ENCODE data around the gene PDLIM3.
"Not testable (repeated sequence)": the region's sequence is repeated elsewhere in the genome, so short reads cannot be mapped to it uniquely, and the experiment has no call there.

PDLIM3 gene

DNA sequence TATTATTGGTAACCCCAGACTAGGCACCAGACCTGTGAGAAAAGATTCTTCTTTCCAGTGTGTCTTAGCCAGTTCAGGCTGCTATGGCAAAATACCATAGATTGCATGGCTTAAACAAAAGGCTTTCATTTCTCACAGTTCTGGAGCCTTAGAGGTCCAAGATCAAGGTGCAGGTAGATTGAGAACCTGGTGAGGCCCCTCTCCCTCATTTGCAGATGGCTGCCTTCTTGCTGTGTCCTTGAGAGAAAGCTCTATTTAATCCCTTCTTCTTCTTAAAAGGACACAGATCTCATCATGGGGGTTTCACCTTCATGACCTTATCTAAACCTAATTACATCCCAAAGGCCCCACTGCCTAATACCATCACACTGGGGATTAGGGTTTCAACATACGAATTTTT, 3.5 kb upstream of the PDLIM3 start:
- Mint-ChIP-seq H3K27ac (no peak overlapping the region), H3K4me3 (no peak overlapping the region), H3K4me1 (peaks cover 5% of the 10 kb centered on the region), H3K36me3 (no peaks in the 10 kb centered on the region), H3K9me3 (no peaks in the 10 kb centered on the region)
- ATAC-seq (no peak), DNase-seq (ENCODE audit: low spot score in 2 of 2) (no peak)

DNA sequence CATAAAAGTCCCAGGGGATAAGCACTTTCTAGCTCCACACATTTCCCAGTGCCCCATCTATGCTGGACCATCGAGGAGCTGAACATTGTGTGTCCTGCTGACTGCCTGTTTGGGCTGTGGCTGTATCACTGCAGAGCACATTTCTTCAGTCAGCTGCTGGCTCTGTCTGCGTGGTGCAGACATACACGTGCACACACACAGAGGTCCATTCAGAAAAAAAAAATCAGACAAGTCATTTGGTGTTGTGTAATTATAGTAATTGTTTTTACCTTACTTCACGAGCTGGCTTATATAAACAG, 1.1 kb upstream of the PDLIM3 start:
- Mint-ChIP-seq H3K4me3 (no peak overlapping the region), H3K27ac (no peak overlapping the region), H3K36me3 (no peaks in the 10 kb centered on the region), H3K9me3 (no peaks in the 10 kb centered on the region), H3K4me1 (peaks cover 5% of the 10 kb centered on the region)
- DNase-seq (ENCODE audit: low spot score in 2 of 2), result no peak
- no peak for ATAC-seq

DNA sequence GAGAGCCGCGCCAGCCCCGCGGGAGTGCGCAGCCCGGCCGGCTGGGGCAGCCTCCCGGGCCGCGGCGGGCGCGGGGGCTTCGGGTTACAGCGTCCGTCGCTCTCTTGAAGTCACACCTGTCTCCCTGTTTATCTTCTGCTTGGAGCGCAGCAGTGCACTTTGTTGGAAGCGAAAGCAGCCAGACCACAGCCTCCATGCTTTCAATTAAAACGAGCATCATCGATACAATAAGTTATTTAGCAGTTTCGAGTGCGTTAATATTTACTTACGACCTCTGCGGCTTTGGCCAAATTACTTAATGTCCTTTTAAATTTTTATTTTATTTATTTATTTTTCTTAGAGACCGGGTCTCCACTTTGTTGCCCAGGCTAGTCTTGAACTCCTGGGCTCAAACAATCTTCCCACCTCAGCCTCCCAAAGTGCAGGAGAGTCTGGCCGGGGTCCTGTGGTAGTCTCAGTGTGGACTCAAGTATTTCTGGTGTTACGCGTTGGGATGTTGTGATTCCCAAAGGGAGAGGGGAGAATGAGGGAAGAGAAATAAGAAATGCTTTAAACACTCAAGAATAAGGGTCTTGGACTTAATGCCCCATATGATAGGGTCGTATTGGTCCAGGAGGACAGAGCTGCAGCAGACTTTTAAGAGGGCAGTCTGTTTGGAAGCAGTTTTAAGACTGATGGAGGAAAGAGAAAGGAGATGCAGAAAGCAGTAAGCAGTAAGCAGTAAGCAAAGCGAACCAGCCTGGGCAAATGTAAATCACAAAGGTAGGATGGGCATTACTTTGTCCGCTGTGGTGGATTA, 504 bp upstream of the PDLIM3 start:
- no peaks in the 10 kb centered on the region for H3K36me3 Mint-ChIP-seq
- peak overlapping the region; percentile 21 for H3K4me3 Mint-ChIP-seq
- no peak for ATAC-seq
- no peak for DNase-seq (ENCODE audit: low spot score in 2 of 2)
- peaks cover 5% of the 10 kb centered on the region for H3K4me1 Mint-ChIP-seq
- no peaks in the 10 kb centered on the region for H3K9me3 Mint-ChIP-seq
- no peak overlapping the region for H3K27ac Mint-ChIP-seq

DNA sequence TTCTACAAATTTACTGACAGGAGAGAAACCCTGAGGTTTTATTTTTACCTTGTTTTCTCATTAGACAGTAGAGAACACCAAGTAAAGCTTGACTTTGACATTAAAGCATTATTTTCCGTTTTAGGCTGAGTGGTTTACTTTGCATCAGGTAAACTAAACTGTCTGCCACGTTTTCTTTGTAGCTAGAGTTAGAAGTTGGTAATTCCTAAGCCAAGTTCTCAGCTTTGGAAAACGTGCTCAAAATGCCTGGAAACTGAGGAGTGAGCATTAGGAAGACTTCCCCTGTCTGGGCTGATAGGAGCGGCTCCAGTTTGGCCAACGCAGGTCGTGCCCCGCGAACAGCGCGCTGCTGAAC, 819 bp downstream of the PDLIM3 start:
- H3K4me1 Mint-ChIP-seq, result peaks cover 5% of the 10 kb centered on the region
- no peak overlapping the region for H3K27ac Mint-ChIP-seq
- no peaks in the 10 kb centered on the region for H3K36me3 Mint-ChIP-seq
- no peak for ATAC-seq
- DNase-seq (ENCODE audit: low spot score in 2 of 2), result no peak
- peak overlapping the region; percentile 26 for H3K4me3 Mint-ChIP-seq
- H3K9me3 Mint-ChIP-seq, result no peaks in the 10 kb centered on the region

DNA sequence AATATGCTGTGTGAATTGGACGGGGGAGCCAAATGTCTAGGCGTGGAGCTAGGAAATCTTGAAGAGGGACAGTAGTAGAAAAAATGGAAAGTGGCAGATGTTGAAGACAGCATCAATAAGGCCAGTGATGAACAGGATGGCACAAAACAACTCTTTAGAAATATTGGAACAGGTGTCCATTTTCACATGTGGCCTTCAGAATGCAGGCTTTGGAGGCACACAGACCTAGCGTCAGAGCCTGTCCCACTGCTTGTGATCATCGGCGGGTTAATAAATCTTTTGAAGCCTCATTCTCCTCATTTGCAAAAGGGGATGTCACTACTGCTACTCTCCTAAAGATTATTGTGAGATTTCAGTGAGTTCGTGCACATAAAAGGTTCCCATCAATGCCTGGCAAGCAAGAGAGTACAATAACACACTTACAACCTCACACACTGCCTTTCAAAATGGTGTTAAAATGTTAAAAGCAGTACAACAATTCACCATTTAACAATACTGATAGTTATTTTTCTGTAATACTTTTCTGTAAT, 2.4 kb downstream of the PDLIM3 start:
- ATAC-seq (no peak), DNase-seq (ENCODE audit: low spot score in 2 of 2) (no peak)
- Mint-ChIP-seq H3K9me3 (no peaks in the 10 kb centered on the region), H3K4me3 (no peak overlapping the region), H3K27ac (no peak overlapping the region), H3K36me3 (no peaks in the 10 kb centered on the region), H3K4me1 (peaks cover 5% of the 10 kb centered on the region)

DNA sequence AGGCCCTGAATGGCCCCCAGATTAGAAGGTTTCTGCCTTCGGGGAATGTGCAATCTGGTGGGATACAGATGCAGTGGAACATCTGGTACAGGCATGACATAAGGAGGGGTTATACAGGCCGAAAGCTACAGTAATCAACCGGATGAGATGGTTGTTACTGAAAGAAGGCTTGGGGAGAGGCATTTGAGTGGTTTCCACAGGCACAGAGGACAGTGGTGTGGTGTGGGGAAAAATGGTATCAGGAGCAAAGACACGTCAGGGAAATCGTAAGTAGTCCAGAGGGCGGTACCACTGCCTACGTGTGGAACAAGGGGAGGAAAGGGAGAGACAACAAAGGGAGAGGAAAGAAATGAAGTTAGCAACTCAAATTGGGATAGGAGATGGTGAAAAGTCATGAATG, 3.0 kb downstream of the PDLIM3 start:
- ATAC-seq, result no peak
- Mint-ChIP-seq H3K4me1 (peaks cover 5% of the 10 kb centered on the region), H3K9me3 (no peaks in the 10 kb centered on the region), H3K36me3 (no peaks in the 10 kb centered on the region), H3K27ac (no peak overlapping the region), H3K4me3 (no peak overlapping the region)
- DNase-seq (ENCODE audit: low spot score in 2 of 2), result no peak

DNA sequence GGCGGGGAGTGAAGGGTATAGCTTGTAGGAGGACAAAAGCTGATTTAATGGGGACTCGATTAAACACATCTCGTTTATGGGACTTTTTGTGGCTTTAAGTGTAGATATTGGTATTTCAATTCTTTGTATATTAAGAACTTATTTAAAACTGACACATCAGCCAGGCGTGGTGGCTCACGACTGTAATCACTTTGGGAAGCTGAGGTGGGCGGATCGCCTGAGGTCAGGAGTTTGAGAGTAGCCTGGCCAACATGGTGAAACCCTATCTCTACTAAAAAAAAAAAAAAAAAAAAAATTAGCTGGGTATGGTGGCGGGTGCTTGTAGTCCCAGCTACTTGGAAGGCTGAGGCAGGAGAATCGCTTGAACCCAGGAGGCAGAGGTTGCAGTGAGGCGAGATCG, 3.7 kb downstream of the PDLIM3 start:
- not testable (repeated sequence) for DNase-seq (ENCODE audit: low spot score in 2 of 2); H3K36me3 Mint-ChIP-seq; ATAC-seq

DNA sequence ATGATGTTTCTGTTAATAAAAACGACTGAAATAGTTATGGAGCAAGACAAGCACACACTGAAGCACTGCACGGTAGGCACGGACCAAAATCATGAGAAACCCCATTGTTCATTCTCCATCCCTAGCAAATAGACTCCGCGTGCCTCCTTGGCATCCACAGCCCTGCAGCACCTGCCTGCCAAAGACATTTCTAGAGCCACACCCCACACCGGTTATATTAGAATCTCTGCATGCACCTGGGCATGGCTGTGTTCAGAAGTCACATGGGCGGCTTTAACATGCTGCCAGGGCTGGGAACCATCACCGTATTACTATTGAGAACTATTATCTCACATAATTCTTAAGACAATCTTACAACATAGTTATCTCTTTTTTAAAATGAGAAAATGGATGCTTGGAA, 5.9 kb downstream of the PDLIM3 start:
- DNase-seq (ENCODE audit: low spot score in 2 of 2) (no peak), ATAC-seq (no peak)
- no peak overlapping the region for H3K27ac Mint-ChIP-seq
- no peak overlapping the region for H3K4me3 Mint-ChIP-seq
- H3K9me3 Mint-ChIP-seq, result peaks cover 5% of the 10 kb centered on the region
- H3K4me1 Mint-ChIP-seq, result peaks cover under 1% of the 10 kb centered on the region
- H3K36me3 Mint-ChIP-seq, result no peaks in the 10 kb centered on the region

More for the DNA sequence above, 3.7 kb downstream of the PDLIM3 start:
- H3K27ac Mint-ChIP-seq, H3K9me3 Mint-ChIP-seq, H3K4me1 Mint-ChIP-seq, H3K4me3 Mint-ChIP-seq: not testable (repeated sequence)

DNA sequence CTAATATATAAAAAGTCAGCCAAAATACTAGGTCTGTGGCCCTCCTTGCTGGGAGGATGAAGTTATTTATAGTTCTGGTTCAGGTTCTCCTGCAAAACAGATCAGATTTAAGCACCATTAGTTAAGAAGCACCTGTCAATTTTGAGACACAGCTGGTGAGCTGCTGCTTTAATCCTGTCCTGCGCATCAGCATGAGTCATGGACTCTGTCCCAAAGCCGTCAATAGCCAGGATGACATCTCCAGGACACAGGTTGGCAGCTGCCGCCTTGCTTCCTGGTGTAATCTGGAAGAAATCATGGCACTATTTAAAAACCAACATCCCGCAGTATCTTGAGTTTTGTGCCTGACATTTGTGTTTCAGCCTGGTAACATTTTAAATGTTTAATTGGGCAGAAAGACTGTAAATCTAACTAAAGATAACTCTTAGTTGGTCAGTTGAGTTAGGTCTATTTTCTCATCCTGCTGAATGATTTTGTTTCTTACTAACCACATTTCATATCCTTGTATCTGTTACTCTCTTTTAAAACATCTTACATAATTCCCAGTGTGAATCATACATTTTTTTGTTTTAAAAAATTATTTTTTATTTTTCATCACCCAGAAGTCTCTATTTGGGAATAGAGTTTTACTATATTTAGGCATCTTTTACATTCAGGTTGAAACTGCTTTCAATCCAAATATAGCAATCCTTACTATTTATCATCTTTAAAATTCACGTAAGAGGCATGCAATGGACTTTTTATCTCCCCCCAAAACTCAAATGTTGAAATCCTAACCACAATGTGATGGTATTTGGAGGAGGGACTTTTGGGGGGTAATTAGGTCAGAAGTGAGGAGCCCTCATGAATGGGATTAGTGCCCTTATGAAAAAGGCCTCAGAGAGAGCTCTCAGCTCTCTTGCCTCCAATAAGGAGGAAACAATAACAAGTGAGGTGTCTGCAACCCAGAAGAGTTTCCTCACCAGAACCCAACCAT, 10.1 kb downstream of the PDLIM3 start:
- Mint-ChIP-seq H3K27ac (no peak overlapping the region), H3K4me1 (no peaks in the 10 kb centered on the region), H3K9me3 (peaks cover 5% of the 10 kb centered on the region), H3K4me3 (no peak overlapping the region), H3K36me3 (no peaks in the 10 kb centered on the region)
- DNase-seq (ENCODE audit: low spot score in 2 of 2), result no peak
- no peak for ATAC-seq

DNA sequence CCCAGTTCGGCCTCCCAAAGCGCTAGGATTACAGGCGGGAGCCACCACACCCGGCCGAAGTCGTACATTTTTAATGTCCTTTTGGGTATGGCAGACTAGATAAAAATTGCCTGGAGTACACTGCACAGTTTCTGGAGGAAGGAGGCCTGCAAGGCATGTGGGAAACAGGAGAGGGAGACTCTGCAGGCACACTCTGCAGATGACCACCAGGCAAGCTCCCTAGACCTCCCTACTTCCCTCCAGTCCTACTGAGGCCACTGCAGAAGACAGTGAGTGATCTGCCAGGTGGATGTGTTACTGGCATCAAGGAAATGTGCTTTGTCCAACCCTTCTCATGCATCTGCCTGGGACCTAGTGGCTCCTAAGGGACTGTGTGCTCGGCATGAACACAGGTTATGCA, 11.4 kb downstream of the PDLIM3 start:
- no peak overlapping the region for H3K4me3 Mint-ChIP-seq
- no peaks in the 10 kb centered on the region for H3K4me1 Mint-ChIP-seq
- H3K27ac Mint-ChIP-seq, result no peak overlapping the region
- H3K9me3 Mint-ChIP-seq, result peaks cover 5% of the 10 kb centered on the region
- H3K36me3 Mint-ChIP-seq, result no peaks in the 10 kb centered on the region
- DNase-seq (ENCODE audit: low spot score in 2 of 2) (no peak), ATAC-seq (no peak)

DNA sequence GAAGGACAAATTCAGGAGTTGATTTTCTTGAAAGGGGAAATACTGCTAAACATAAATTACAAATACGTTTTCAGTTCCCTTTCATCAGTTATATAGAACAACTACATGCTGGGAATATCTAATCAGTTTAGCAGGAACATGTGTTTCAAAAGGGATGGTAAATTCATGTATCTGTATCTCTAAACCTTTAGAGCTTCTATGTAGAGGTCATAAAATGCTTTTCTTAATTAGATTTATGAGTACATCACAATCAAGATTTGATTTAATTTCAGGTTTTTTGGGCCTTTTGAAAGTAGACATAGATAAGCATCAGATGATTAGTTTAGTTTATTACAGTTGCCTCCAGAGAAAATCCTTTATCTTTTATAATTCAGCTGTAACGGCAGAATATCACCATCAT, 12.9 kb downstream of the PDLIM3 start:
- peaks cover 5% of the 10 kb centered on the region for H3K9me3 Mint-ChIP-seq
- DNase-seq (ENCODE audit: low spot score in 2 of 2), result no peak
- H3K4me1 Mint-ChIP-seq, result no peaks in the 10 kb centered on the region
- H3K4me3 Mint-ChIP-seq, result no peak overlapping the region
- H3K27ac Mint-ChIP-seq, result no peak overlapping the region
- ATAC-seq, result no peak
- no peaks in the 10 kb centered on the region for H3K36me3 Mint-ChIP-seq

DNA sequence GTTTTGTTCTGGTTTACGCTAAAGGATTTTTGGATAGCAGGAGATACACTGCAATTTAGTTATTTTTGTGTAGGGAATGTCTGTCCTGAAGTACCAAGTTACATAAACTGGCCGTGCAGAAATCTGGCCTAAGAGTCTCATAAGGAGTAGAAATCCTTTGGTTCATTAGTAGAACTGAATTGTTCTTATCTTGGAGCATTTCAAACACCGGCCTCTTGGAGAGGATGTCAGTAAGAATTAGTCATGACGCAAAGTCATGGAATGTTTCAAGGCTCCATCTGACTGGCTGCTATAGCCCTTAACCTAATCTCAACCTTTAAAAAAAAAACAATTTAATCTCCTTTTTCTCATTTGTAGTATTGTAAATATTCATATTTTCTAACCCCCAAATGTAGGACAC, 15.2 kb downstream of the PDLIM3 start:
- no peak for ATAC-seq
- no peak overlapping the region for H3K4me3 Mint-ChIP-seq
- H3K9me3 Mint-ChIP-seq, result peaks cover under 1% of the 10 kb centered on the region
- H3K27ac Mint-ChIP-seq, result no peak overlapping the region
- no peaks in the 10 kb centered on the region for H3K4me1 Mint-ChIP-seq
- H3K36me3 Mint-ChIP-seq, result no peaks in the 10 kb centered on the region
- no peak for DNase-seq (ENCODE audit: low spot score in 2 of 2)

DNA sequence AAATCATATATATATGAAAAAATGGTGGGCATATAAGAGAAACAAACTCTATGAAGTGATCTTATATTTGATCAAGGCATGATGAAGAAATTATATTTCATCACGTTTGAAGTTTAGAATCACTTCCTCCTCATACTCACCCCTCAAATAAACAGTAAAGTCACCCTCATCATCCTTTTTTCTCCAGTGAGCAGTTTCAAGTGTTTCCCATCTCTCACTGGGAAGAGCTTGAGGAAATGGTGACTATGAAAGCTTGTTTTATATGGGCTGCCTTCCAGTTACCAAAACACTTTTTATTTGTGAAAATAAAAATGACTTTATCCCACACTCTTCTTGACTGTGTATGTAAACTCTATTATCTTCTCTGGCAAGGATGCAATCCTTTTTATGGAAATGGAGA, 16.8 kb downstream of the PDLIM3 start:
- Mint-ChIP-seq H3K9me3 (peaks cover 2% of the 10 kb centered on the region), H3K36me3 (no peaks in the 10 kb centered on the region), H3K27ac (no peak overlapping the region), H3K4me3 (no peak overlapping the region), H3K4me1 (peaks cover 8% of the 10 kb centered on the region)
- ATAC-seq, result no peak
- no peak for DNase-seq (ENCODE audit: low spot score in 2 of 2)

DNA sequence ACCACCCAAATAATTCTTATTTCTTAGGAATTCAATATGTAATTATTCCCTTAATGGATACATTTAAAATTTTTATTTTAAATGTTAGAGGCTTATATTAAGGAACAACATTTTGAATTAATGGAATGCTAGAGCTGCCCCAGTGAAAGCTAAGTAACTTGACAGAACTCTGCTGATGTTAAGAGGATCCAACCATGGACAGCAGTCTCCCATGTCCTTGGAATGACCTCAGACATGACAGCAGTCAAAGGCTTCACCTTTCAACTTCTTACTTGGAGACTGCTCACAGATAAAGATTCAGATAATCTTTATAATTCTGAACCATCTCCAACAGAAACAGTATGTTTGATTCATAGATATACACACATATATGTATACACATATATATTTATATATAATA, 17.2 kb downstream of the PDLIM3 start:
- peaks cover 12% of the 10 kb centered on the region for H3K4me1 Mint-ChIP-seq
- DNase-seq (ENCODE audit: low spot score in 2 of 2), result no peak
- H3K27ac Mint-ChIP-seq, result no peak overlapping the region
- H3K9me3 Mint-ChIP-seq, result peaks cover 2% of the 10 kb centered on the region
- ATAC-seq, result no peak
- no peak overlapping the region for H3K4me3 Mint-ChIP-seq
- no peaks in the 10 kb centered on the region for H3K36me3 Mint-ChIP-seq

DNA sequence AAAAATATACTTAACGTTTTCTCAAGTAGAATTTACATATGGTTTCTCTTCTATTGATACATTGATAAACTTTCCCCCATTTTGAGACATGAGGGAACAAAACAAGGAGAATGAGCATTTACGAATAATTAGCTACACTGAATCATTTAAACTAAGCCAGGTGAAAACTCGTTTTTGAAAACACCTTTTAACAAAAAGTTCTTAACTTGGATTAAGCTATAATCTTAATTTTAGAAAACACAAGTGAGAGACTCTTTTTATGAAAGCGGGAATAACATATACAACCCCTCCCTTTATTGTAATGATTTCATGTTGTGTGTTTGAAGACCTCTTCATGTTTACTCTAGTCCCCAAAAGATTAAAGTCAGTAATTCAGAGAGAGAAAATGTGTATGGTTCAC, 20.1 kb downstream of the PDLIM3 start:
- Mint-ChIP-seq H3K4me3 (no peak overlapping the region), H3K9me3 (peaks cover 2% of the 10 kb centered on the region), H3K4me1 (peaks cover 17% of the 10 kb centered on the region), H3K27ac (no peak overlapping the region), H3K36me3 (no peaks in the 10 kb centered on the region)
- no peak for ATAC-seq
- no peak for DNase-seq (ENCODE audit: low spot score in 2 of 2)

DNA sequence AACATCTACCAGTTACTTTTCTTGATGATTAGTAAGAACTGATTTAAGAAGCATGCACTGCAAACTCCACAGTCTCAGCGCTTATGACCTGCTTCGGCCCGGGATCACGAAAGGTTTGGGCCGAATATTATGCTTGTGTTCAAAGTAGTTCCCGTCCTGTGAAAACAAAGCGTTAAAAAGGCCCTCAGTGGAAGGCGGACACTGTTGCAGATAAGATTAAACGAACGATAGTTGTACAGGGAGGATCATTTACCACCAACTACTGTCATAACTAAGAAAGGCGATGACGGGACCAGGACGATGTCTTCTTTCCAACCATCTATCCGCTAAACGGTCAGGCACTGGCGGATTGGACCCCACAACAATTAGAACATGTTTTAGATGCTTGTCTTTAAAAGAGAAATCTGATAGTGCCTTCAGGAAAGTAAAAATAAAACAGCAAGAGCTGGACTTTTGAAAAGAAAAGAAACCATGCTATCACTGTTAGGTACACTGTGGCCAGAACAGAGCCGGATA, 21.1 kb downstream of the PDLIM3 start:
- DNase-seq (ENCODE audit: low spot score in 2 of 2), result no peak
- no peak for ATAC-seq
- no peak overlapping the region for H3K4me3 Mint-ChIP-seq
- H3K9me3 Mint-ChIP-seq, result peaks cover 2% of the 10 kb centered on the region
- H3K27ac Mint-ChIP-seq, result no peak overlapping the region
- no peaks in the 10 kb centered on the region for H3K36me3 Mint-ChIP-seq
- peaks cover 17% of the 10 kb centered on the region for H3K4me1 Mint-ChIP-seq

All from stimulated activated effector memory CD8-positive, alpha-beta T cell treated with anti-CD3 and anti-CD28 coated beads, Interleukin-12 subunit alpha, Interleukin-12 subunit beta, amount 100 ng/mL, for 72 hours (primary cell).